Adrenal gland (tissue), 5 donors: Measurements from ENCODE around the gene LMTK2.

Experiments used
- POLR2A ChIP-seq, 2 donors: fragments of 450-650 bp; IDR thresholded peaks; one replicate each; pipeline ENCODE4 v1.6.1; 2017; ENCODE audit warnings: antibody characterized with exemption in 2 of 2, mild to moderate bottlenecking in 2 of 2, moderate library complexity in 1 of 2
- TF ChIP-seq, protein P1 (sequence below), 6 experiments: fragments of 450-650 bp in 4 of 6; fragments of 200-600 bp in 2 of 6; sonication (generic) in 1 of 6; IDR thresholded peaks; 1 replicate in 5 of 6; 2 replicates in 1 of 6; pipeline versions ENCODE4 v1.5.1 to v1.8.0; 2016 to 2021; ENCODE audit warnings: antibody characterized with exemption in 6 of 6, mild to moderate bottlenecking in 2 of 6, moderate library complexity in 1 of 6
- donor health status: DM: no; HTN: no; CAD: no.

DNA sequence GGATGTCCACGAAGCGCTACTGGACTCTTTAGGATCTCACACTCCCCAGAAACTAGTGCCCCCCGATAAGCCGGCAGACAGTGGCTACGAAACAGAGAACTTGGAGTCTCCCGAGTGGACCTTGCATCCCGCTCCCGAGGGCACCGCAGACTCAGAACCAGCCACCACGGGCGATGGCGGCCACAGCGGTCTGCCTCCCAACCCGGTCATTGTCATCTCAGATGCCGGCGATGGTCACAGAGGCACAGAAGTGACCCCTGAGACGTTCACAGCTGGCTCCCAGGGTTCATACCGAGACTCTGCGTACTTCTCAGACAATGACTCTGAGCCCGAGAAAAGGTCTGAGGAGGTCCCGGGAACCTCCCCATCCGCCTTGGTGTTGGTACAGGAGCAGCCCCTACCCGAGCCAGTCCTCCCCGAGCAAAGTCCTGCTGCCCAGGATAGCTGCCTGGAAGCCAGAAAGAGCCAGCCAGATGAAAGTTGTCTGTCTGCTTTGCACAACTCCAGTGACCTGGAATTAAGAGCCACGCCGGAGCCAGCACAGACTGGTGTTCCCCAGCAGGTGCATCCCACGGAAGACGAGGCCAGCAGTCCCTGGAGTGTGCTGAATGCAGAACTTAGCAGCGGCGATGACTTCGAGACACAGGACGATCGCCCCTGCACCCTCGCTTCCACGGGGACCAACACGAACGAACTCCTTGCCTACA lies 87.0 kb downstream of the LMTK2 start:
- TF ChIP-seq, protein P1, sequence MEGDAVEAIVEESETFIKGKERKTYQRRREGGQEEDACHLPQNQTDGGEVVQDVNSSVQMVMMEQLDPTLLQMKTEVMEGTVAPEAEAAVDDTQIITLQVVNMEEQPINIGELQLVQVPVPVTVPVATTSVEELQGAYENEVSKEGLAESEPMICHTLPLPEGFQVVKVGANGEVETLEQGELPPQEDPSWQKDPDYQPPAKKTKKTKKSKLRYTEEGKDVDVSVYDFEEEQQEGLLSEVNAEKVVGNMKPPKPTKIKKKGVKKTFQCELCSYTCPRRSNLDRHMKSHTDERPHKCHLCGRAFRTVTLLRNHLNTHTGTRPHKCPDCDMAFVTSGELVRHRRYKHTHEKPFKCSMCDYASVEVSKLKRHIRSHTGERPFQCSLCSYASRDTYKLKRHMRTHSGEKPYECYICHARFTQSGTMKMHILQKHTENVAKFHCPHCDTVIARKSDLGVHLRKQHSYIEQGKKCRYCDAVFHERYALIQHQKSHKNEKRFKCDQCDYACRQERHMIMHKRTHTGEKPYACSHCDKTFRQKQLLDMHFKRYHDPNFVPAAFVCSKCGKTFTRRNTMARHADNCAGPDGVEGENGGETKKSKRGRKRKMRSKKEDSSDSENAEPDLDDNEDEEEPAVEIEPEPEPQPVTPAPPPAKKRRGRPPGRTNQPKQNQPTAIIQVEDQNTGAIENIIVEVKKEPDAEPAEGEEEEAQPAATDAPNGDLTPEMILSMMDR (IDR thresholded peaks at IDR 0.05), result no peak
- no peak for TF ChIP-seq POLR2A (IDR thresholded peaks at IDR 0.05)
